Measurements from ENCODE around the gene ZSCAN5A. TPM values are rescaled to one million over a fixed set of nuclear protein-coding genes. Genes with fewer than 3 reads are reported as not detected.
A peak's percentile ranks its signal among the peaks of the same experiment; 100 is the strongest.

ZSCAN5A gene
- total RNA-seq, 1 experiment from 2014 or later, result 10.4 TPM

- TF ChIP-seq ZBTB43 (CRISPR knock-in tag; IDR thresholded peaks at IDR 0.05) (no peak), OVOL2 (CRISPR knock-in tag; IDR thresholded peaks at IDR 0.05; ENCODE audit: borderline replicate concordance) (no peak), TEAD1 (CRISPR knock-in tag; IDR thresholded peaks at IDR 0.05) (no peak), ERG (CRISPR knock-in tag; IDR thresholded peaks at IDR 0.05) (no peak), CTCF (IDR thresholded peaks at IDR 0.05) (no peak), PRDM15 (CRISPR knock-in tag; IDR thresholded peaks at IDR 0.05) (no peak), ZNF219 (CRISPR knock-in tag; IDR thresholded peaks at IDR 0.05; ENCODE audit: borderline replicate concordance) (peak; percentile 46; the same call in 1 of the 2 replicates), ZNF532 (CRISPR knock-in tag; IDR thresholded peaks at IDR 0.05; ENCODE audit: borderline replicate concordance) (no peak), GTF2I (CRISPR knock-in tag; conservative IDR thresholded peaks at IDR 0.05) (no peak), FOXP4 (CRISPR knock-in tag; IDR thresholded peaks at IDR 0.05) (peak; percentile 31; the same call in 1 of the 2 replicates), NFE2L1 (CRISPR knock-in tag; IDR thresholded peaks at IDR 0.05) (peak; percentile 40; the same call in 1 of the 2 replicates)
Measured at GRCh38 chr19:56217039-56217949, 97.3 kb downstream of the ZSCAN5A start (continued).

Data from WTC11 (cell line).